Uterus (tissue), 4 donors: ENCODE measurements around the gene CBLN3. TPM values are rescaled to one million over a fixed set of nuclear protein-coding genes. Genes with fewer than 3 reads are reported as not detected.

Experiments
- DNase-seq, 2 donors: peaks; one replicate each; pipeline ENCODE4 v3.0.0-alpha.2; 2019 to 2020
- H3K27ac ChIP-seq, 2 donors: fragments of 200-600 bp; sonication (generic); 1 replicate in 1 of 2; 2 replicates in 1 of 2; pipeline ENCODE4 v1.5.1; 2016 to 2018
- H3K27me3 ChIP-seq, 2 donors: fragments of 200-600 bp; sonication (generic); one replicate each; pipeline ENCODE4 v1.5.1; 2018 to 2019; ENCODE audit warnings: control low read depth in 1 of 2
- H3K36me3 ChIP-seq, 2 donors: fragments of 200-600 bp; sonication (generic); one replicate each; pipeline ENCODE4 v1.5.1; 2019; ENCODE audit warnings: control low read depth in 1 of 2
- H3K4me1 ChIP-seq, 2 donors: fragments of 200-600 bp; sonication (generic); one replicate each; pipeline ENCODE4 v1.5.1; 2018 to 2019; ENCODE audit warnings: control low read depth in 1 of 2
- H3K4me3 ChIP-seq, 2 donors: fragments of 200-600 bp; sonication (generic); 1 replicate in 1 of 2; 2 replicates in 1 of 2; pipeline ENCODE4 v1.5.1; 2018 to 2019; ENCODE audit warnings: mild to moderate bottlenecking in 1 of 2
- H3K9me3 ChIP-seq, 2 donors: fragments of 200-600 bp; sonication (generic); one replicate each; pipeline ENCODE4 v1.5.1; 2019; ENCODE audit warnings: control low read depth in 1 of 2
- POLR2A ChIP-seq, 2 donors: fragments of 450-650 bp; IDR thresholded peaks; one replicate each; pipeline ENCODE4 v1.6.1; 2016; ENCODE audit warnings: antibody characterized with exemption in 2 of 2, mild to moderate bottlenecking in 1 of 2, moderate library complexity in 1 of 2
- intact Hi-C: fragments of 100-400 bp; cut with DNase I; formaldehyde crosslinking; loops from one replicate; pipeline ENCODE4 v1.15.1; 2023; ENCODE audit warnings: low total_unique reads
- total RNA-seq, 4 donors: library from RNA; depleted of rRNA in 3 of 4; stranded (reverse); fragments of >200 nt in 3 of 4; gene quantifications; one replicate each; pipeline versions ENCODE4 v1.1.0 to v1.2.4, GENCODE V29; 2014 to 2023
- TF ChIP-seq, protein P1 (sequence below), 4 experiments: fragments of 200-600 bp in 2 of 4; fragments of 450-650 bp in 2 of 4; sonication (generic) in 2 of 4; IDR thresholded peaks; one replicate each; pipeline ENCODE4 v1.5.1; 2016 to 2019; ENCODE audit warnings: antibody characterized with exemption in 4 of 4, mild to moderate bottlenecking in 2 of 4, moderate library complexity in 1 of 4
- donor health status: DM: yes; HTN: yes; CAD: no.

The CBLN3 gene
- total RNA-seq, 4 donors from 2014 or later: 1.3 to 3.3 (median 3.2) TPM; not detected in 1

DNA sequence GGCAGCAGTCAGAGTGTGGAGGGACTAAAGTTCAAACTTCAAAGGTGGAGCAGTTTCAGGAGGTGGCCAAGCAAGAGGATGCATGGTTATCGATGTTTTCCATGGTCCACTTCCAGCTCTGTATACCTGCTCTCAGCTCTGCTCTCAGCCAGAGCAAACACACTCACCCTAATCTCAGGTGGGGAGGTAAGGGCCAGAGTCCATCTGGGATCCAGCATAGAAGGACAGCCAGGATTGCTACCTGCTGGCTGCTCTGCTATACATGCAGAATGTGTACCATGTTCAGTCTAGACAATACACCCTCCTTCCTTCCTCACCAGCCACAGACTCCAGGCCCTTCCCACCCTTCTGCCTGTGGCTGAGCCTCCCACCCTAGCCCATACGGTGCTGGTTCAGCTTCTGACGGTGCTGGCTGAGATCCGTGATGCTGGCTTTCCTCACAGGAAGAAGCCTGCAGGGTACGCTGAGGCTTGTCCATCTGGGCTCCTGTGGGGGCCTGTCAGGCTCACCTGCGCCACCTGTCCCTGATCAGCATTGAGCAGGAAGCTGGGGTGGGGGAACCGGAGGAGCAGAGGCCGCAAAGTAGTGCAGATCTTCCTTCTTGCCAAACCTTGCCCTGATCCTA, 2.4 kb downstream of the CBLN3 start:
- intact Hi-C loops: no loop called here
- H3K9me3 ChIP-seq: no peaks in the 10 kb centered on the region
- no peaks in the 10 kb centered on the region for H3K36me3 ChIP-seq
- TF ChIP-seq POLR2A (IDR thresholded peaks at IDR 0.05): no peak
- TF ChIP-seq, protein P1, sequence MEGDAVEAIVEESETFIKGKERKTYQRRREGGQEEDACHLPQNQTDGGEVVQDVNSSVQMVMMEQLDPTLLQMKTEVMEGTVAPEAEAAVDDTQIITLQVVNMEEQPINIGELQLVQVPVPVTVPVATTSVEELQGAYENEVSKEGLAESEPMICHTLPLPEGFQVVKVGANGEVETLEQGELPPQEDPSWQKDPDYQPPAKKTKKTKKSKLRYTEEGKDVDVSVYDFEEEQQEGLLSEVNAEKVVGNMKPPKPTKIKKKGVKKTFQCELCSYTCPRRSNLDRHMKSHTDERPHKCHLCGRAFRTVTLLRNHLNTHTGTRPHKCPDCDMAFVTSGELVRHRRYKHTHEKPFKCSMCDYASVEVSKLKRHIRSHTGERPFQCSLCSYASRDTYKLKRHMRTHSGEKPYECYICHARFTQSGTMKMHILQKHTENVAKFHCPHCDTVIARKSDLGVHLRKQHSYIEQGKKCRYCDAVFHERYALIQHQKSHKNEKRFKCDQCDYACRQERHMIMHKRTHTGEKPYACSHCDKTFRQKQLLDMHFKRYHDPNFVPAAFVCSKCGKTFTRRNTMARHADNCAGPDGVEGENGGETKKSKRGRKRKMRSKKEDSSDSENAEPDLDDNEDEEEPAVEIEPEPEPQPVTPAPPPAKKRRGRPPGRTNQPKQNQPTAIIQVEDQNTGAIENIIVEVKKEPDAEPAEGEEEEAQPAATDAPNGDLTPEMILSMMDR (IDR thresholded peaks at IDR 0.05): no peak
- H3K4me1 ChIP-seq: peaks cover 0 to 6% of the 10 kb centered on the region in 2 donors
- H3K4me3 ChIP-seq: no peak overlapping the region
- H3K27ac ChIP-seq: no peak overlapping the region
- DNase-seq: peak in 1 of 2 donors; percentile 12
- H3K27me3 ChIP-seq: no peaks in the 10 kb centered on the region

DNA sequence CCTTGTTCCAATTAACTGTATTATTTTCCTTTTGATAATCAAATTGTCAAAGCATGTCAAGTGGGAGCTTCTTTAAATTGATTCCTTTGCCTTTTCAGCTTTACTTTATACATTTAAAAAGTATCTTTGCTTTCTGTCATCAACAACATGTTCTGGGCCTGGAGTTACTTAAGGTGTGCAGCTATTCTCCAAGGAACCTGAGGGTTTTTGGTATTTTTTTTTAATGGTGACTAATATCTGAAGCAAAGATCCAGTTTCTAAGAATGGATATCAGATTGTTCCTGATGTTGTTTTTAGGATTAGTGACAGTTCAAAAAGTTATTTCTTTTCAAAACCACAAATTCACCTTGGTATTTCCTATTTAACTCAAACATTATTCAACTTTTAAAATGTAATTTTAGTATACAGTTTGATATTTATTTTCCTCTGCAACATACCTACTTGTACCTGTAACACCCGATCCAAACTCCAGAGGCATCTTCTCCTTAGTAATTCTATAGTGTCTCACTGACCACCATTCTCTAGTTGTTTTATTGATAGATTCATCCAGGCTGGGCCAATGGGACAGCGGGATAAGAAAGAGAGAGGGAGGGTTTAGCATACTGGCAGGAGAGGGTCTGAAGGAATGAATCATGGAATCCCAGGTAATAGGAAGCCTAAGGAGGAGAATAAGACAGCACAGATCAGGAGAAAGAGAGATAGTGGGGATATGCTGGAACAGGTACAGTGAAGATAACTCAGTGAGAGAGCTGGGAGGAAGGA, 3.1 kb downstream of the CBLN3 start:
- intact Hi-C loops: no loop called here
- H3K36me3 ChIP-seq: no peaks in the 10 kb centered on the region
- no peak for DNase-seq
- H3K27me3 ChIP-seq: no peaks in the 10 kb centered on the region
- H3K4me1 ChIP-seq: peaks cover 0 to 1% of the 10 kb centered on the region in 2 donors
- peak overlapping the region in 1 of 2 donors; percentile 17 for H3K27ac ChIP-seq
- no peaks in the 10 kb centered on the region for H3K9me3 ChIP-seq
- TF ChIP-seq, protein P1 (IDR thresholded peaks at IDR 0.05): no peak
- TF ChIP-seq POLR2A (IDR thresholded peaks at IDR 0.05): no peak
- no peak overlapping the region for H3K4me3 ChIP-seq

DNA sequence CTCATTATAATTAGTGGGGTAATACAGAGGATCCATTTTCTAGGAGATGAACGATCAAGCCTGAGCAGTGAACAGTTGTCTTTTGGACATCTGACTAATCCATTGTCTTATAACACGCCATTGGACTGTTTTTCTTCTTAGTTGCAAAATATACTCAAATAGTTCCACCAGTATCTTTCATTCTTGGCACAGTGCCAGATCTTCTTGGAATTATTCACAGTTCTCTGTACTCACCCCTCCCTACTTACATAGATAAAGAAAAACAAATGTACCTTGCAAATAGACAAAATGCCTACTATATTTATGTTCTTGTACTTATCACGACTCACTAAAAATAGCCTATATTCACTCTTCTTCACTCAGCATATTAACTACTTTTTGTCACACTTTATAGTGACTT, 3.8 kb downstream of the CBLN3 start:
- Histone ChIP-seq H3K4me1 (no peaks in the 10 kb centered on the region), H3K4me3 (no peak overlapping the region), H3K36me3 (no peaks in the 10 kb centered on the region), H3K9me3 (no peaks in the 10 kb centered on the region), H3K27me3 (no peaks in the 10 kb centered on the region), H3K27ac (peak overlapping the region in 1 of 2 donors; percentile 17)
- TF ChIP-seq, protein P1 (IDR thresholded peaks at IDR 0.05): no peak
- no peak for TF ChIP-seq POLR2A (IDR thresholded peaks at IDR 0.05)
- intact Hi-C loops: no loop called here
- DNase-seq: peak in 1 of 2 donors; percentile 22

DNA sequence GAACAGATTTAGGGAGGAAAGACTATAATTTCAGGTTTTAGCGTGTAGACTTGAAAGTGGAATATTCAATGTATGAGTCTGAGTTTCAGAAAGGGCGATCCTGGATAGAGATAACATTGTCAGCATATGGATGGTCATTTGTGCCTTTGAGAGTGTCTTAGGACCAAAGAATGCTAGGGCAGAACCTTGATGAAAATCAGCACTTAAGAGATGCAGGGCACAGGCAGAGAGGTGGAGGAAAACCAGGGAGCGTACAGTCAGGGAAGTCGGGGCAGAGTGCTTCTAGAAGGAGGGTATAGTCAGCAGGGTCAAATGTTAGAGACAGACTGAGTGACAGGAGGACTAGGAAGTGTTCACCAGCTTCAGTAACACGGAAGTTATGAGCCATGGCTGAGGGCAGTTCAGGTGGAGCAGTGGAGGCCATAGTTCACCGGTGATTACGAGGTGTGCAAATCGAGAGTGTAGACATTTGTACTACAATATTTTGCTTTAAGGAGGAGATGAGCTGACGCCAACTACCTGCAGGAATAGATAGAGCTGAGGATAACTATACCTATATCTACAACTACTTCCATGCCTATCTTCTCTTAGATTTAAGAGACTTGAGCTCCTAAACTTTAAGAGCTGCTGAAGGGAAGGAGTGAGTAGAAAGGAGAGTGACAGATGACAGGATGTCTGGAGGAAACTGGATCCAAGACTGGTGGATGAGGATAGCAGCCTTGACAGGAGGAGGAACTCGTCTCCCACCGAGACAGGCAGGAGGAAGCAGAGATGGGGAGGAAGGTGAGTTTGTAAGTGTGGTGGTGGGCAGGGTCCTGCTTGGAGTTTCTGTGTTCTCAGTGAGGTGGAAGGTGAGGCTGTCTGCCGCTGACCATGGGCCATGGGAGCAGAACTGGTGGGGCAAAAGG, 6.5 kb downstream of the CBLN3 start:
- H3K9me3 ChIP-seq: no peaks in the 10 kb centered on the region
- no peaks in the 10 kb centered on the region for H3K27me3 ChIP-seq
- no peak overlapping the region for H3K4me3 ChIP-seq
- no peak overlapping the region for H3K27ac ChIP-seq
- intact Hi-C loops: no loop called here
- no peak for DNase-seq
- no peaks in the 10 kb centered on the region for H3K36me3 ChIP-seq
- no peaks in the 10 kb centered on the region for H3K4me1 ChIP-seq
- TF ChIP-seq, protein P1 (IDR thresholded peaks at IDR 0.05): no peak
- TF ChIP-seq POLR2A (IDR thresholded peaks at IDR 0.05): no peak
